SHP77 treated with DMSO at 0.1 percent for 48 hours (cell line): ENCODE results near the gene ZHX3.

Experiments
- DNase-seq: peaks from one replicate; lab custom pipeline; 2025; lab: John Stamatoyannopoulos, UW

The ZHX3 gene

DNA sequence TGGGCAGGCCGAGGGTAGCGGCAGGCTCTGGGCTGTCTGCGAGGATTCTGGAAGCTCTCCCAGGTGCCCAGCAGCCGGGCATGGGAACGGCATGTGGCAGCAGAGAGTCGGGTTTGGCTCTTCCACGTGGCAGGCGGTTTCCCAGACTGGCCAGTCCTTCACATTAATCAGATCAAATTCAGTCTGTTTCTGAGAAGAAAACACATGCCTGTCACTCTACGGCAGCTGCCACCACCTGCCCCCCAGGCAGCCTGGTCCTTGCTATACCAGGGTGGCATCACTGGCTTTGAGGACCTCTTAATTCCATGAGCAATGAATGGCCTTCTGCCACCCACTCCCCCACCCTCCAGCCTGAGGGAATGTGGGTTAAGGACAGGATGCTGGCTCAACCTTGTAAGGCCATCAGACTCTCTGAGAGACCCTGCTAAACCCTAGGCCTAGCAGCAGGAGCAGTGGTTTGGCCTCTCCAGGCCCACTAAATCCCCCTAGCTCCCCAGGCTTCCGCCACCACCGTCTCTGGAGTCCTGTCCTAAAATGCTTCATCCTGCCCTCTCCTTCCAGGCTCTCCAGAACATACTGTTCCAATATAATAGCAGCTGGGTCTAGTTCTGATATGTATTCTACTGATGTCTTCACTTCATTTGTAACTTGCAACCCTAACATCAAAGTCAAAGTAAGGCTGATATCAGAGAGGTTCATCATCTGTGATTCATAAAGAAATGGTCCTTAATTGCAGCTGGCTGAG is 132.3 kb downstream of the ZHX3 start:
- no peak for DNase-seq

DNA sequence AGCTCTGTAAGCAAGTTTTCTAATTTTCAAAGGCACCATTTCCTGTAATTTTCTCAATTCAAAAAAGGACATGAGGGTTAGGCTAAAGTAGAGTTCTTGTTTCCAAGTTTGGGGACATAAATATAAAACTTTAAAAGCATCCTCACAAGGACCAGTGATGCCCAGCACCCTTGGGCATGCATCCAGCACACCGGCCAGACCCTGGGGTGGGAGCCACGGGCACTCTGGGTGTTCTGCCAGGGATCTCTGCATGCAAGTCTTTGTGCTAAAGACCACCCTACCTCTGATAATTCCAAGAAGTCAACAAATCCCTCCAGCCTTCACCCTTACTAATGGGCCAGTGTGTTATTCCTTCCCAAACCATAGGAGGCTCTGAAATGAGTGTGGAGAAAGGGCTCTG is 133.7 kb downstream of the ZHX3 start:
- DNase-seq, result no peak

DNA sequence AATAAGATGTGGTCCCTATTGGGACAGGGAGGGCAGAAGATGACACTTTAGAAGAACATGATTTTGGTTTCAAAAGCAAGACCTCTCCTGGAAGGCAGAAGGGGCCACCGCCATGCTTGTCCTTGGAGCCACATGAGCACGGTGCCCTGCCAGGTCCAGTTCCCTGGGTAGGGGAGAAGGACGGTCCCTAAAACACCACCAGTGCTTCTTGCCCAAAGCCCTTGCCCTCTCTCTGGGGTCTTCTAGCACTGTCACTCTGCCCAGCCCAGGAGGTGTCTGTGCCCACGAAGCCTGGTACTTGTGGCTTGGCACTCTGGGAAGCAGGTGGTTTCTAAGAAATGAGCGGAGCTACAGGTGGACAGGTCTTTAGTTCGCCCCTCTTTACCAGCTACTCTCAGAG is 134.1 kb downstream of the ZHX3 start:
- DNase-seq, result no peak

DNA sequence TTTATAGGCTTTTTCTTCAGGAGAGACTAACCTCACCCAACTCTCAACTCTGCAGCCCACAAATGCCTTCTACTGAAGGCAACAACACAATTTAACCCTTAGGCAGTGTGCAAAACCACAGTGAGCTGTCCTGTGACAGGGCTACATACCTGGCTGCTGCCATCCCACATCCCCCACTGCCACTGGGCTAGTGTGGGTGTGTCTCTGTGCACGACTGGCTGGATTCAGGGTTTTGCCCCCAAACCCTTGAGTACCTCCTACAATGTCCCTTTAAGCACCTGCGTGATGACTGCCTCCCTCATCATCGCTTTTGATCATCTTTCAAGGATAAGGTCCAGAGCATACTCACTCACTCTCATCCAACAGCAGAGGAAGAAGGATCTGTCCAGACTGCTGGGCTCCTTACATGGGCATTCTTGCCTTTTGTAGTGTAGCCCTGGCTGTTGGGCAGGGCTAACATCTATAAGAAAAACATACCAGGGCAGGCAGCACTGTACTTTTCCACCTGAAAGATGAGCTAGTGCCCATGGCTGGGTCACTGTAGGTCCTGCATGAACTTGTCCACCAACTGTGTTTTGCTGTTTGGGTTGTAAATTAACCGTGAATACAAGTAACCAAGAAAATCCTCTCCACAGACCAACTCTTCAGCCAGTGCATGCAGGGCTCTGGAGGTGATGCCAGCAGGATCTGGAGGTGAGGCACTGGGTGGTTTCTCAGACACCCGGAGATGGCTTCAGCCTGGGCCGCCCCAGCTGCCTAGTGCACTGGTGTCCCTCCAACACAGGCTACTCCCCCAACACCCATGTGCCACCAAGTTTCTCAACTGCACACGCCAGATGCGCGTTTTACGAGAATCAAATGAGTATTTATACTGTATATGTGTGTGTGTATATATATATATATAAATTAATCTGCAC is 135.0 kb downstream of the ZHX3 start:
- DNase-seq, result no peak

DNA sequence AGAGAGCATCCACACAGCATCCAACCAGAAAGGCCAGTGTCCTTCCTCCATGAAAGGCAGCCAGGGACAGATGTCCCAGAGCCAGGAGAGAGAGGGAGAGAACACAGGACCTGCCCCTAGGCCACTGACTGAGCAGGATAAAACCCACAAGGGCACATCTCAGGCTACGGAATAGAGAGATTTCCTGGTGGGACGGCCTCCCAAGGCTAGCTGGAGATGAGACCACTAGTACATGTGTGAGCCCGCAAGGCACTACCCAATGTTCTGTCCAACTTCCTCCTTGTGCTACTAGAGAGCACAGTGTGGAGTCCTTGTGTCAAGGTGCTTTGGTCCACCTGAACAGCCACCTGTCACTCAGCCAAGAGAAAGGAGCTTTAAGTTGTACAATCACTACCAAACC is 136.0 kb downstream of the ZHX3 start:
- no peak for DNase-seq

DNA sequence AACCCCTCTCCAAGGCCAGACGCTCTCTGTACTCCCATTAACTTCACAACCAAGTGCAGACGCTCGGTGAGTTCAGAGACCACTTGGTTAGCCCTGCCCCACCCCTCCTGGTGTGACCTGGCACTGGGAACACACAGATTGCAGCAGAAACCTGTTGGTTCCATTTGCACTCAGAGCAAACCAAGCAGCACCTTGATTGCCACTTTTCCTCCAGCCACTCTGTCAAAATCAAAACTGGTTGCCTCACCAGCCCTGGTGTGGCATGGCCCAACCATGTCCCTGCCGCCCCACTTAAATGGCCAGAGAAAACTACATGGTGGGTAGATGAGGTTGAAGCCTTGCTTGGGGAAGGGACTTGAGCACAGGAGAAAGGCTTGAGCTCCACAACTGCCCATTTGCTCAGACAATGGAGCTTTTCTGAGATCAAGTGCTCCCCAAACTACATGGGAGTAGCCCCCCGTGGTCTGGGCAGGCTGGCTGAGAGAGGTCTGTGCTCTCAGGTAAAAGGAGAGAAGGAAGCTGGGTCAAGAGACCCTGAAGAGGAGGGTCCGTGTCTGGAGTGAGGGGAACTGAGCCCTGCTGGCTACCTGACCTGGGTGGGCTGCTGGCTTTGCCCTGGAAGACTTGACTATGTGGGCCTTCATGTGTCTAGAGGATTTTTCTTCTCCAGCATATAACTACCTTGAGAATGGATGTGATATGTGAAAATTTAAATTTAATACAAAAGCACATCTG is 136.8 kb downstream of the ZHX3 start:
- no peak for DNase-seq

DNA sequence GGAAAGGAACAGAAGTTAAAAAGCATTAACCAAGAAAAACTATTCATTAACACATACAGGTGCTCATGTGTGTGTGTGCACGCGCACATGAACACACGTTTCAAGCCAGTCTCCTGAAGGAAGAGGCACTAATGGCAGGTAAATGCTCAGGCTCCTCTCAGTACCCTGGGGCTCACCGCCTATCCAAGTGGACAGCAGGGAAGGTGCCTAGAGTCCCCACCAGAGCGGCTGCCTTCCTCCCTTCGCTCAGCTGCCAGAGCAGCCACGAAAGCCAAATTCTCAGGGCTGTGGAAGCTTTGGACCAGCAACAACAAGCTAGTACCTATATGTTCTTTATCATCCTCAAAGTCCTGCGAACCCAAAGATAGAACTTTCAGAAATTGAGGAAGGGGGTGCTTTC is 137.6 kb downstream of the ZHX3 start:
- no peak for DNase-seq

DNA sequence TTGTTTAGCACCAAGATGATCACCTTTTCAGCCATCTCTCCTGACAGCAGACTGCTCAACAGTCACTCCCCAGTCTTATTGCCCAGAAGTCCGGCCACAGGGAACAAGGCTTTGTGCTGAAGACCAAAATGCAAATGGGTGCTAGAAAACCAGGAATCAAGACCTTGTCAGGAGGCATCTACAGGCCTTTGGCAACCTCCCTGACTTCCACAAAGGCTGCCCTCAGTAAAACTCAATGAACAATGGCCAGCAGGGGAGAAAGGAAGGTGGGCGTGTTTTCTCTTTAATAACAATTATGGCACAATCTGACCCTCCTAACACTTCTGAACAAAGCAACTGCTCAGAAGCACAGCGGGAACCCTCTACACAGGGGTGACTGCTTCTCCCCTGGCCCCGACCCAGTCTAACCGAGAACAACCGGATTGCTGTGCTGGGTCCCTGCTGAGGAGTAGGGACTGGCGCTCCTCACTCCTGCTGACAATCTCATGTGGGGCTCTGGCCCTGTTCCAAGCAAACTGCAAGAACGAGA is 138.6 kb downstream of the ZHX3 start:
- DNase-seq, result no peak

DNA sequence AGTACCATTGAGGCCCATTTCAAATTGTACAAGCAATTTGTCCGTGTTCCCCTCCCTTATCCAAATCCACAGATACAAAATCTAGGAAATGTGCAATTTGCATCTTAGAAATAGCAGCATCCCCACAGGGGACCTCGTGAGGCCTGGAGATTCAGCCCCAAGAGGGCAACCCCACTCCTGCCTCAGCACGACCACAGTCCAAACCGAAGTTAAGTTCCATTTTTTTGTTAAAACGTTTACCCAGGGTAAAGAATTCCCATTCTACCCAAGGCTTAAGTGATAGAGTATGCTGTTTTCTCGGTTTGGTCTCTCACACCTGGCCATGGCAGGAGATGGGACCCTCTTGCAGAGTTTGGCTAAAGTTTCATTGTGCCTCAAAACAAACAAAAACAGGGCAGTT is 139.0 kb downstream of the ZHX3 start:
- DNase-seq, result no peak

DNA sequence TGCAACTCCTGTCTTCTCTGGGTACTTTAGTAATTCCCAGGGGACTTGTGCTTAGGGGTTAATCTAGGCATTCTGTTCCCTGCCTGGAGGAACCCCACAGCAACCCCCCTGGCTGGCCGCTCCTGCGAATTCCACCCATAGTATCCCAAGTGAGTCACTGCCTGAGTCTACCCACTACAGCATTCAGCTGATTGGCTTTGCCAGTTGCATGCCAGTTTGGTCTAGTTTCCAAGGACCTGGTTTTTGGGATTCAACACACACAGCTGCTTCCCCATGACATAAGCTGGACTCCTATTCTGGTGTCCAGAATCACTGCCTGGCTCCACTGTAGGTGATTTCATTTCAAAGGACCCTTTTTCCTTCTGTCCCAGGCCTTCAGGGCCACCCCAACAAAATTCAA is 139.9 kb downstream of the ZHX3 start:
- DNase-seq, result no peak

DNA sequence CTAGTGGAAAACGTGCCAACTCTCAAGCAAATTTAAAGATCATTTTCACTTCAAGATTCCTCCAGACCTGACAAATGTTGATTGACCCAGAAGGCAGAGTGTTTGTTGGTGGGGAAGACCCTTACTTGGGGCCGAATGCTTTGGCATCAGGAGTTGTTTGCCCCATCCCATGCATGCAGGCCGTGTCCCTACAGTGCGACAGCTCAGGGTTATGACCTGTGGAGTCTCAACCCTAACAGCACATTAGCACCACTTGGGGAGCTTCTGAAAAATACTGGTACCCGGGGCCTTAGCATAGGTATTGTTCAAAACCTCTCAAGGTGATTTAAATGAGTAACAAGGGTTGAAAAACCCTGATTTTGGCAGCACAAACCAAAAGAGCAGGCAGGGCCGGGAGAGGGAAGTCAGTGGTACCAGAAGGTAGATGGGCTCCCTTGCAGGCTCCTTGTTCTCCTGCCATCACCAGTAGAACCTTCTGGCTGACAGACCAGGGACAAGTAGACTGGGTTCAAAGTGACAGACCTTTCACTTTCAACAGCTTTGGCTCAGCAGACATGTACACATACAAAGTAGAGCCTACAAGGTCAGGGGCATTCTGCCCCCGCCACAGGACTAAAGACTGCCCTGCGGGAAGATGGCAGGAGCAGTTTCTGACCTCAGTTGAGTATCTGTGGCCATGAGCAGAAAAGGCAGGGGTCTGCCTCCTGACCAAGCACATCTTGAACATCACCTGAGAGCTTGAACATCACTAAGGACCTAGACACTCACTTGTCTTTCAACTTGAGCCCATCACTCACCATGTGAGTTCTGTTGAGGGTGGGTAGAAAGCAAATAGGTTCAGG is 140.6 kb downstream of the ZHX3 start:
- no peak for DNase-seq

DNA sequence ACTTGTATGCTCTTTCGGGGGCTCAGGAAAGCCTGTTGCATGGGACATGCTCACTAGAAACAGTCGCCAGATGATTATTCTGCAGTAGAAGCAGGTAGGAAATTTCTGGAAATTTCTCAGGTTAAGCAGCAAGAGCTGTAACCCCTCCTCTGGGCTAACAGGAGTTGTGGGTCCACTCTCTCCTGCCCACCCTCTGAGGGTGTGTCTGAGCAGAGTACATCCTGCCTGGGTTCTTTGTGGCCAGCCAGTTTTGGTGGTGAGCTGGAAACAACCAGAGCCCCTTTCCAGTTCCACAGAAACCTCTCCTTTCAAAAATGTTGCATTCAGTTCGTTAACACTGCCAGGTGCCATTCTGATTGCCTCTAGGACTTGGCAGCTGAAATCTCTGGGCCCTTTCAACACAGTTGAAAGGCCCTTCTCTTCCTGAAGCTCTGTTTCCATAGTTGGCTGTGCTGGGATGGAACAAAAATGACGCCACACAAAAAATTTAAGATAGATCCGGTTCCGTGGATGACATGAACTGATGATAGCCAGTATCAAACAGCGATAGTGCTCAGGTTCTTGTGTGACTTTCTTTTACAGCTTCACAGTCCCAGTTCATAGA is 141.7 kb downstream of the ZHX3 start:
- DNase-seq, result no peak

DNA sequence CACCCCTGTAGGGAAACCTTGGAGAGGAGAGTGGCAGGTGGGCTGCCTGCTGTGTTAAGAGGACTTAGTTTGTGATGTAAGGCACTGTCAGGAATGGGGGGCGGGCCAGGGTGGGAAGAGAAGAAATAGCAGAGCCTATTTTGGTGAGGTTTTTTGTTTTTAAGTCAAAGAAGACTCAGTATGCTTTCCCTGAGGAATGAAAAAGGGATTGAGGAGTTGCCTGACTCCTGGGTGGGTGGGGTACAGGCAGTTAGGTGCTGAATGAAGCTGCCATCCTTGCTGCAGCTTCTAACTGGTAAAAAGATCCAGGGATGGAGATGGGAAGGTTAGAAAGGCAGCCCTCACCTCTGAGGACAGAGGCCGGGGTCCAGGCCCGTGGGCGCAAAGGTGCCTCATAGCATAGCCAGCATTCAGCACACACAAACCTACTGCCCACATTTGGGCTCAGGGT is 142.3 kb downstream of the ZHX3 start:
- no peak for DNase-seq

DNA sequence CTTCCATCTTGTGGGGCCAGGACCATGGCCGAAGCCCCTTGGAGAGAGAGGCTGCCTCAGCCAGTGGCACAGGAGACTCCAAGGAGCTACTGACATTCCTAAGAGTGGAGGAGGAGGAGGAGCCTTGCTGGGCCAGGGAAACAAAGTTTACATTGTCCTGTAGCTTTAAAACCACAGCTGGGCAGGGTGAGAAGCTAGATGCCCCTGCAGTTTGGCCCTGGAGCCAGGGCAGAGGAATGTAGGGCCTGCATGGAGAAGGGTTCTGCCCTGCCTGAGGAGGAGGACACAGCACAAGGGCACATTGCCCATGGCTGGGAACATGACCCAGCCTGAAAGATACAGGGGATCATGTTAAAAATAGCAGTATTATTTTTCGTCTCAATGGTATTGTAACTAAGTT is 142.7 kb downstream of the ZHX3 start:
- DNase-seq, result no peak

DNA sequence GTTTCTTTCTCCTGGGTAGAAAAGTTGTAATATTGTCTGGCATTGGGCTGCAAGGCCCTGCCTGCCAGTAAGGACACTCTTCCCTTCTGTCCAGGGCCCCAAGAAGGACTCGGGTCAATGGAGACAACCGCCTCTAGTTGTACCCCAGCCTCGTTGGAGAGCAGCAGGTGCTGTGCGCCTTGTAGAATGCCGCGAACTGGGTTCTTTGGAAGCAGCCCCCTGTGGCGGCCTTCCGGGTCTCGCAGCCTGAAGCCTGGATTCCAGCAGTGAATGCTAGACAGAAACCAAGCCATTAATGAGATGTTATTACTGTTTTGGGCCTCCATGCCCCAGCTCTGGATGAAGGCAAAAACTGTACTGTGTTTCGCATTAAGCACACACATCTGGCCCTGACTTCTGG is 143.2 kb downstream of the ZHX3 start:
- no peak for DNase-seq

DNA sequence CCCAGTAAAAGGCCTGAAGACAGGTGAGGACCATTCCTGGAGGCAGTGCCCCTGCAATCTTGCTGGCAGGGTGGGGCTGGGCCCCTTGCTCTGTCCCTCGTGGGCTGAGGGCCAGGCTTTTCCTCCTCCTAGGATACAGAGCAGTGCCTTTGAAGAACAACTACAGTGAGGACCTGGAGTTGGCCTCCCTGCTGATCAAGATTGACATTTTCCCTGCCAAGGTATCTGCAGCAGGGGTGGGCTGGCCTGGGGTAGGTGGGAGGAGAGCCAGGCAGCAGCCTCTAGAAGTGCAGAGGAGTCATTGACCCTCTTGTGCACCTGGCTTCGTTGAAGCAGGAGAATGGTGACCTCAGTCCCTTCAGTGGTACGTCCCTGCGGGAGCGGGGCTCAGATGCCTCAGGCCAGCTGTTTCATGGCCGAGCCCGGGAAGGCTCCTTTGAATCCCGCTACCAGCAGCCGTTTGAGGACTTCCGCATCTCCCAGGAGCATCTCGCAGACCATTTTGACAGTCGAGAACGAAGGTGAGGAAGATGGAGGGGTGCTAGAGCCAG is 143.7 kb downstream of the ZHX3 start:
- DNase-seq, result no peak

DNA sequence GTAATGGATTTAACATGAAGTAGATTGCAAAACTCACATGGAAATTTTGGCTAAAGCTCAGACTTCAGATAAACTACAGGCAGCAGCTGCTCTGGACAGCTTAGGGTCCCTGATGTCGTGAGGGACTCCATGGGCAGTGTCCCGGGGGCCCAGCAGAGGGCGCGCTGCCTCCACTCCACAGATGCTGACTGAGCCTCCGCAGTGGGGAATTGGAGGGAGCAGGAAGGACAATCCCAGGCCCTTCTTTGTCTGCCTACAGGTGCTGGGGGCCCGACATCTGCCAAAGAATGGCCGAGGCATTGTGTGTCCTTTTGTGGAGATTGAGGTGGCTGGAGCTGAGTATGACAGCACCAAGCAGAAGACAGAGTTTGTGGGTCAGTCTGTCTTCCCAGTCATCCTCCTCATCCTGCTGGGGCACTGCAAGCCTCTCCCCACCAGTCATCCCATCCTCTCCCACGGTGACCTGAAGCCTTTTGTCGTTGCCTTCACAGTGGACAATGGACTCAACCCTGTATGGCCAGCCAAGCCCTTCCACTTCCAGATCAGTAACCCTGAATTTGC is 144.3 kb downstream of the ZHX3 start:
- DNase-seq, result peak; percentile 3

DNA sequence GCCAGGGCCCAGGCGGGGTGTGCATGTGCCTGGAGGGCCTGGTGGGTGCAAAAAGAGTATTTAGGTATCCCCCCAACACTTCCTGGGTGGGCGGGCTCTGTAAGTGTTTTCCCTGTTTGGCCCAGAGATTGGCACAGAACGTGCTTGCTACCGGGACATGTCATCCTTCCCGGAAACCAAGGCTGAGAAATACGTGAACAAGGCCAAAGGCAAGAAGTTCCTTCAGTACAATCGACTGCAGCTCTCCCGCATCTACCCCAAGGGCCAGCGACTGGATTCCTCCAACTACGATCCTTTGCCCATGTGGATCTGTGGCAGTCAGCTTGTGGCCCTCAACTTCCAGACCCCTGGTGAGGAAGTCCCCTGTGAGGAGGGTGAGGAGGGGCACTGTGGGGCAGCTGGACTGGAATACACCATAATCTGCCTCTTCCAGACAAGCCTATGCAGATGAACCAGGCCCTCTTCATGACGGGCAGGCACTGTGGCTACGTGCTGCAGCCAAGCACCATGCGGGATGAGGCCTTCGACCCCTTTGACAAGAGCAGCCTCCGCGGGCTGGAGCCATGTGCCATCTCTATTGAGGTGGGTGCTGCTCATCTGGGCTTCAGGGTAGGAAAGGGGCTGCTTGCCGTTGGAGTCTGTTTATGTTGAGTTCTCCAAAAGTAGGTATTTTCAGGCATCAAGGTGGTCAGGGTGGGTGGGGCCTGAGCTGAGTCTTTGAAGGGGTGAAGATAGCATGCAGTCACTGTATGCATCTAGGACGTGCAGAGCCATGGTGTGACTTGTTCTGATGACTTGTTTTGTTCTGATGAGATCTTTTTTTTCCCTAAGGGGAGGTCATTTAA is 145.0 kb downstream of the ZHX3 start:
- no peak for DNase-seq

DNA sequence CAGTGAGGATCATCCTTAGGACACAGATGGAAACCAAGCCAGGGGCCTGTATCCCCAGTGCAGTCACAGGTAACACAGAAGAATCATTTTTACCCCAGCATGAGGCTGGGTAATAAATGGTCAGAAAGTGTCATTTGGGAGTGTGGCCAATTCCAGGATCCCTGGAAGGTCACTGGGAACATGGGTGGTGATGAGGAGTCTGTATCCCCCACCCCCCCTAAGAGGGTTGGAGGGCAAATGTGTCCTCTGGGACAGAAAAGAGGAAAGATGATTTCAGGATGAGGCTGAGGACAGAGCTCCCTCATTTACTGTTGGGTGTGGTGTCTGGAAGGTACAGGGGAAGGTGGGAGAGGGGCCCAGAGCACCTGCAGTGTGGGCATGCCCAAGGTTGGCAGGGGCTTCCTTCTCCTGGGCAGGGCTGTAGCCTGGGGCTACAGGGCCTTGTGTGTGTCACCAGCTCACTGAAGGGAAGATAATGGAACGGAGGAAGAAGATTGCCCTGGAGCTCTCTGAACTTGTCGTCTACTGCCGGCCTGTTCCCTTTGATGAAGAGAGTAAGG is 145.7 kb downstream of the ZHX3 start:
- no peak for DNase-seq
